Stimulated activated CD4-positive, alpha-beta T cell treated with anti-CD3 and anti-CD28 coated beads, Interleukin-15, amount 100 ng/mL, for 48 hours (primary cell): ENCODE data around the gene PSG2.
"Not testable (repeated sequence)": the region's sequence is repeated elsewhere in the genome, so short reads cannot be mapped to it uniquely, and the experiment has no call there.

Source experiments
- DNase-seq, 2 donors: peaks; one replicate each; pipeline ENCODE4 v3.0.0-alpha.2; 2020; ENCODE audit warnings: low read depth in 2 of 2

The PSG2 gene

GRCh38 chr19:43082601-43083000 lies at the start of gene PSG2:
PSG2 (minus strand) TSS chr19:43082701; CDS start chr19:43082569, 132 bp downstream.
- not testable (repeated sequence) for DNase-seq

DNA sequence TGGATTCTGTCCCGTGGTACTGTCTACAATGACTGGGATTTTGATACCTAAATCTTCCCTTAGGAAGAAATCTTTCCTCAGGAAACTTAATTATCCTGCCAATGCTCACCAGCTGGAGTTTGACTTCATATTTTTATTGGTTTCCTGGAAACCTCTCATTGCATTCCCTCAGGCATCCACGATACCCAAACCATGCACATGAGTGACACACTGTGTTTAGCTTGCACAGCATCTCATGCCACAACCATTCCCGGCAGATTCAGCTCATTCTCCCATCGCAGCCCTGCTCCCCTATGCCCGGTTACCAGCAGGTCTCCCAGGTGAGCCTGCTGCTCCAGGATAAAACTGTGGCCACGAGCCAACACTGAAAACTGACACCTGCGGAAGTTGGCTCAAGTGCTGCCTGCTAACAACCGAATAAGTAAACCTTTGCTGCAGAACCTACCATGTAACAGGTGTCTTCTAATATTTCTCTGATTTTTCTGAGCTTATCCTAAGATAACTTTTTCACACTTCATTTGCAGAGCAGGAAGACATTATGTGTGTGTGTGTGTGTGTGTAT lies 48.9 kb upstream of the PSG2 start:
- not testable (repeated sequence) for DNase-seq

DNA sequence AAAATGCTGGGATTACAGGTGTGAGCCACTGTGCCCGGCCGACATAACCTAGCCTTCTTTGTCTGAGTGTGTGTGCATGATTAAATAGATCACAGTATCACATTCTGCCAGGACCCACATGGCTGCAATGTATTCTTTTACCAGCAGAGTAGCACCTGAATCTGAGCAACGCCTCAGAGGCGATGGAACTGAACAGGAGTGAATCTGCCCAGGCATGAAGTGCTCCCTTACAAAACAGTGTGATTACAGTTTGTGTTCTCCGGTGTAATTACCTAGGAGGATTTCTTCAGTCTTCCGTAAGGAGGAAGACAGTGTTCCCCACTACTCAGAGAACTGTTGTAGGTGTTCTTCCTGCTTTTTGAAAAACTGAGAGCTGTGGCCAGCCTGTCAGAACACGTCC lies 46.7 kb upstream of the PSG2 start:
- not testable (repeated sequence) for DNase-seq

DNA sequence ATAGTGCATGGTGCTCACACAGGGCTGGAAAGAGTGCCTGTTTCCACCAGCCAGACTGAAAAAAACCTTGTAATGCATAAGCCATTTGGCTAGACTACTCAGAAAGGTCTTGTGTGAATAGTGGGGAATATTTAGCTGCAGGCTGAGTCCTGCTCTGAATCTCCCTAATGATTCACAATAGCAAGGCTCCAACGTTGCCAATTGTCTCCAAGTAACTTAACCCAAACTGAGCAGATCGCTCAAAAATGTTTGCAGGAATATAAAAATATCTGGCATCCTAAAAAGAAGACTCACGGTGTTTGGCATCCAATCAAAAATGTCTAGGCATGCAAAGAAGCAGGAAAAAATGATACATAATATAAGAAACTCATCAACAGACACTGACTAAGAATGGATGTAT lies 44.8 kb upstream of the PSG2 start:
- DNase-seq = not testable (repeated sequence)

- DNase-seq = no peak
These were observed 44.2 kb upstream of the PSG2 start for GRCh38 chr19:43126720-43127119.

- DNase-seq = no peak
These were observed 41.9 kb upstream of the PSG2 start for GRCh38 chr19:43124360-43124759.

- DNase-seq = not testable (repeated sequence)
These were observed 38.0 kb upstream of the PSG2 start for GRCh38 chr19:43120433-43121026.

DNA sequence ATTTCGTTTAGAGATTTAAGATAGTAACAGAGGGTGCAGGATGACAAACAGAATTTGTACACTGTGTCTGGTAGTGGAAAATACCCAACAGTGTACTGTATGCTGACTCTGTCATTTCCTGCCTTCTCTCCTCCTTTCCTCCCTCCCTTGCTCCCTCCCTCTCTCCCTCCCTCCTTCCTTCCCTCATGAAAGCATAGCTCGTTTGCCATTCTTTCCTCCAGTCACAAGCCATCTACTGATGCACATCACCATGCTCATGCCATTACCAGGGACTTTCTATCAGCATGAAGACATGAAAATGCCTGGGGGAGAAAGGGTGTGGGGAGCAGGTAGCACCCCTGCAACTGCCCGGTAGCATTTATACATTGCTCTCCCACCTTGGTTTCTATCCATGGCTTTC lies 37.0 kb upstream of the PSG2 start:
- not testable (repeated sequence) for DNase-seq

GRCh38 chr19:43116421-43116820 lies 33.9 kb upstream of the PSG2 start:
- DNase-seq = not testable (repeated sequence)

DNA sequence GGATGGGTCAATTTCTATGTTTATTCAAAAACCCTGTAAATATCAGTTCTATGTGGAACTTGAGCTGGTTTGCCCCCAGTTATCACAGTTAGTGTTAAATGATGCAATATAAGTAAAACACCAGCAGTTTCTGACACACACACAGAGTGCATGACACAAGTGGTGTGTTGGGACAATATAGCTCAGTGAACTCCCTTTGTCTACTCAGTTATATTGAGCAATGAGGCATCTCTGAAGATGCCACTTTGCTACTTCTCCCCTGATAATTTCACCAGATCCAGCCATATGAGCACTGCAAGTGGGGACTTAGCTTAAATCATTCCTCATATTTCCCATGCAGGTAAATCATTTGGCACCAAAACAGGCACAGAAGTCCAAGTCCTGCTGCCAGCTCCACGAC lies 33.0 kb upstream of the PSG2 start:
- not testable (repeated sequence) for DNase-seq

- DNase-seq = not testable (repeated sequence)
These were observed 32.6 kb upstream of the PSG2 start for GRCh38 chr19:43115064-43115463.

DNA sequence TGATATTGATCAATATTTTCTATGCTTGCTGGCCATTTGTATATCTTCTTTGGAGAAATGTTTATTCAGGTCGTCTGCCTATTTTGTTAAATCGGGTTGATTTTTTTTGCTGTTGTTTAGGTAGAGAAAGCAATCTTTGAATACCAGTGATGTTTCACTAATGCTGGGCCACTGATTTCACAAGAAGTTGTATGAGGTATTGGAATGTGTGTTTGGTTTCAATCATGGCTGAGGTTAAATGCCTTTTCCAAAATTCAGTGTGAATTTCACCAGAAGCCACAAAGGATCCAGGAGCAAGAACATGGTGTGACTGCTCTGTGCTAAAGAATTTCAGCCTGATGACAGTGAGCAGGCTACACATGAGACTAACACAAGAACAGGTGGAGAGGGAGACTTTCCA lies 32.1 kb upstream of the PSG2 start:
- DNase-seq = not testable (repeated sequence)

DNA sequence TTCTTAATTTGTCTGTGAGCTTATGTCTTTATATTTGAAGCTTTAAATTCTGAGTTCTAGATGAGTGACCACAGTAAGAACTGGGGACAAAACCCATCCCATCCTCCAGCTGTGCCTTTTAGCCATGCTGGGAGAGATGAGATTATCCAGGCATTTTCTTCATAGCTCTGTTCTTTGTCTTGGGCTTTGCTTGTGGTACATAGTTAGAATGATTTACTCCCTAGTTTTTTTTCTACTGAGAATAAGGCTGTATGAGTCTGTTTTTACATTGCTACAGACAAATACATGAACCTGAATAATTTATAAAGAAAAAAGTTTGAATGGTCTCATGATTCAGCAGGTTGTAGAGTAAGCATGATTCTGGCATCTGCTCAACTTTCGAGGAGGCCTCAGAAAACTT lies 24.9 kb upstream of the PSG2 start:
- not testable (repeated sequence) for DNase-seq

GRCh38 chr19:43105496-43105895 lies 23.0 kb upstream of the PSG2 start:
- DNase-seq = no peak

DNA sequence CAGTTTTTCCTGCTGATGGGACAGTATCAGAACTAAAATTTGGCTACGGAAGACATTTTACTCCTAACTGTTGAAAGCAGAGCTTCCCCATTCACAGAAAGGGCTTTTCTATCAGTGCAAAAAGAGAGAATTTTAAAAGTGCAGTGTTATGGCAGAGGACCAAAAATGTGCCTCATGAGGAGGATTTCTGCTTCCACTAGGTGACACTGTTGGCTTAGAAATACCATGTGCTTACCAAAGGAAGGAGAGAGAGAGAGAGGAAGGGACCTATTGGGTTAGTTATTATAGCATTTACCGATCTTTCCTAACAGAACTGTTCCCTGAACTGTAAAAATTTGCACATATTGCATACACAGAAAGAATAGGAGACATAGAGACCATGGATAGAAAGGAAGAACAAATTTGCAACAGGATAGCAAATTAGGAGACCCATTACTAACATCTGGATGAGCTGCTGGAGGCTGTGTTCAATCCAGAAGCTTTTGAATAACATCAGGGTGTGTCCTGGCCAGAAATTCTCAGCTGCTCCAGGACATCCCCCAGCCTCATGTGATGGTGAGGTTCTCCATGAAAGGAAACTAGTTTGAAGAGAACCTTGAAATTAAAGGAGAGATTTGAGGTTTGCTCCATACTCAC lies 21.8 kb upstream of the PSG2 start:
- DNase-seq = not testable (repeated sequence)

DNA sequence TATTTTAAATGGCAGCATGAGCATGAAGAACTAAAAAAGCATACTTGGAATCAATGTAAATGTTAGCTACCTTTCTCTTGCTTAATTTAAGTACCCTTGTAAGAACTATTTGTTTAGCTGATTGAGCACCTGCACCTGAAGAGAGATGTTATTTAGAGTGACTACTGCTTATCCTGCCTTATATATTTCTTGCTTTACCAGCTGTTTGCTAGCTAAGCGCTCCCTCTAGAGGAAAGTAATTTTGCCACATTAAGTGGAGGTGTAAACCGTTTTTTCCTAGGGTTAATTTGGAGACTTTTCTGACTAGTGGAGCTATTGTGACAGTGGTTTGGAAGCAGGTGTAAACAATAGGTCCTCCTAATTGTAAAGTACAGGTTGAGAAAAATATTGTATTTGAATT lies 19.4 kb upstream of the PSG2 start:
- no peak for DNase-seq

DNA sequence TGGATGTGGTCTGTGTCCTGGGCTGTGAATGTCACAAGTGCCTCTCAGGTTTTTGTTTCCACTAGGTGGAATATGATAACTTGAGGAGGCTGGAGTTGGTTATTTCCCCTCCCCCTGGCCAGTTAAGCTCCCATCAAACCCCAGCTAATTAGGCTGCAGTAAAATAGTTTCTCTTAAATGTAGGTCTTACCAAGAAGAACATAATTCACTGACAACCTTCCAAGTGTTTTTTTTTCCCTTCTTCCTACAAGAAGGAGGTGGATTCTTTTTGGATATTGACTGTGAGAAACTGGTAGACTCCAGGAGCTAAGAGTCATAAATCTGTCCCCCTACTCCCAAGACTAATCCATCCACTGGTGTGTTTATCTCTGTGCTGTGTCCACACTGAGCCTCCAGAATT lies 15.9 kb upstream of the PSG2 start:
- DNase-seq = not testable (repeated sequence)

DNA sequence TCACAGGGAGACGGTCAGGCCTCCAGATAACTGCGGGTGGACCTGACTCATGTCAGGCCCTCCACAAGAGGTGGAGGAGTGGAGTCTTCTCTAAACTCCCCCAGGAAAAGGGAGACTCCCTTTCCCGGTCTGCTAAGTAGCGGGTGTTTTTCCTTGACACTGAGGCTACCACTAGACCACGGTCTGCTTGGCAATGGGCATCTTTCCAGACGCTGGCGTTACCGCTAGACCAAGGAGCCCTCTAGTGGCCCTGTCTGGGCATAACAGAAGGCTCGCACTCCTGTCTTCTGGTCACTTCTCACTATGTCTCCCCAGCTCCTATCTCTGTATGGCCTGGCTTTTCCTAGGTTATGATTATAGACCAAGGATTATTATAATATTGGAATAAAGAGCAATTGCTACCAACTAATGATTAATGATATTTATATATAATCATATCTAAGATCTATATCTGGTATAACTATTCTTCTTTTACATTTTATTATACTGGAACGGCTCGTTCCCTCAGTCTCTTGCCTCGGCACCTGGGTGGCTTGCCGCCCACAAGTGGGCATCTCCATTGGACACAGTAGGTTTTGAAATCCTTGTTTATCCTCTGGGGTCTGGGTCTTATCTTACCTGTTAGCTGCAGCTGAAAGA lies 5.3 kb upstream of the PSG2 start:
- peak in 1 of 2 donors; percentile 10 for DNase-seq

DNA sequence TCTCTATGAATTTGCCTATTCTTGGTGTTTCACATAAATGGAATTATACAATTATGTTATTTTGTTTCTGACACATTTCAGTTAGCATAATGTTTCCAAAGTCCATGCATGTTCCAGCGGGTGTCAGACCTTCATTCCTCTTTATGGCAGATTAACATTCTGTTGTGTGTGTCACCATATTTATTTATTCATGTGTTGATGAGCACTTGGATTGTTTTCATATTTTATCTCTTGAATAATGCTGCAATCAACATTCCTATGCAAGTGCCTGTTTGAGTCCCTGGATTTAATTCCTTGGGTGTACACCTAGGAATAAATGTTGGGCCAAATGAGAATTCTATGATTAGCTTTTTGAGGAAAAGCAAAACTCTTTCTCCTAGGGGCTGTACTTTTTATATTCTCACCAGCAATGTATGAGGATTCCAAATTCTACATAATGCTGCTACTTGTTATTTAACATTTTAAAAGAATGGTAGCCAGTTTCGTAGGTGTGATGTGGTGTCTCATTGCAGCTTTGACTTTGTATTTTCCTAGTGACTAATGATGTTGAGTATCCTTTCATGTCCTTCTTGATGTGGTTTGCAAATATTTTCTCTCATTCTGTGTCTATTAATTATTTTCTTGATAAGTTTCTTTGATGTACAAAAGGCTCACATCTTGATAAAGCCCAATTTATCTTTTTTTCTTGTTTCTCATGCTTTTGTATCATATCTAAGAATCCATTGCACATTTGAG lies 3.5 kb upstream of the PSG2 start:
- DNase-seq = not testable (repeated sequence)

- DNase-seq = peak in 1 of 2 donors; percentile 9
These were observed 1.8 kb upstream of the PSG2 start for GRCh38 chr19:43084196-43084832.

DNA sequence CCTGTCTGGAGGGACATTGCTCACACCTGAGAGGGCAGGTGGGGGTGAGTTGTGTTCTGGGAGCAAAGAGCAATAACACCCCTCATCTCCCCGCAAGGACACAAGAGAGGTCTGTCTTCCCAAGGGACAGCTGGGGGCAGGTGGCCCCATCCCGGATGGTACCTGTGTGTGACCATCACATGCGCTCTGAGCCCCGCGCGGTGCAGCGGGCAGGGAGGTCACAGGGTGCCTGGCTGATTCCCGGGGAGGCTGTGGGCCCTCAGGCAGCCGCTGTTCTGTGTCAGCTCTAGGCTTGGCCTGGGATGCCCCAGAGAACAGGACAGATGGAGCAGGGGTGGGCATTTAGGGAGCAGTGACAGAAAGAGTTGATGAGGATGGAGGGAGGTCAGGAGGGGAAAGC lies 1.2 kb upstream of the PSG2 start:
- DNase-seq = not testable (repeated sequence)

- DNase-seq = no peak
These were observed 4.2 kb downstream of the PSG2 start for GRCh38 chr19:43078311-43078710.
